Measurements from ENCODE around the gene ZNF83. TPM values are rescaled to one million over a fixed set of nuclear protein-coding genes. Genes with fewer than 3 reads are reported as not detected.

The ZNF83 gene
- total RNA-seq, 1 experiment from 2014 or later: 31.6 TPM

GRCh38 chr19:52638601-52639000, 446 bp upstream of the ZNF83 start:
- no peak overlapping the region for H3K56ac ChIP-seq (ENCODE audit: insufficient read length, low read depth, low read length)
- Mint-ChIP-seq H3K36me3 (ENCODE audit: insufficient read depth in 1 of 3, low read depth in 3 of 3) (peaks cover 3 to 7% (median 3%) of the 10 kb centered on the region in 3 experiments), H3K4me3 (peak overlapping the region; percentile 91 to 93), H3K9me3 (peaks cover 0 to 2% of the 10 kb centered on the region in 2 experiments; a peak in 2 of 5 replicates), H3K27me3 (ENCODE audit: low read depth) (peaks cover 21% of the 10 kb centered on the region), H3K4me1 (peaks cover 15% of the 10 kb centered on the region in 2 experiments), H3K27ac (no peak overlapping the region; a peak in 1 of 7 replicates)
- H2BK15ac ChIP-seq (ENCODE audit: low read depth, low read length): no peak overlapping the region
- H4K20me1 ChIP-seq (ENCODE audit: control insufficient read depth, insufficient read depth, insufficient read length): no peaks in the 10 kb centered on the region
- no peak overlapping the region for H2AK5ac ChIP-seq (ENCODE audit: insufficient read length, low read length)
- H2BK12ac ChIP-seq (ENCODE audit: insufficient read length, low read depth, low read length): no peak overlapping the region
- H3K4ac ChIP-seq (ENCODE audit: low read depth, low read length): no peak overlapping the region
- peaks cover 11% of the 10 kb centered on the region for H3K23me2 ChIP-seq (ENCODE audit: insufficient read length, low read depth, low read length, poor library complexity, severe bottlenecking)
- H4K5ac ChIP-seq (ENCODE audit: insufficient read length, low read depth, low read length): no peak overlapping the region
- no peak overlapping the region for H4K8ac ChIP-seq (replicated peaks; ENCODE audit: insufficient read length, low read depth, low read length)
- H2AFZ ChIP-seq (ENCODE audit: low read length): peak overlapping the region; percentile 75
- no peak overlapping the region for H4K91ac ChIP-seq (ENCODE audit: insufficient read length, low read depth, low read length)
- no peaks in the 10 kb centered on the region for H3K79me1 ChIP-seq (ENCODE audit: insufficient read depth, low read depth, low read length, poor library complexity, severe bottlenecking)
- no peak for TF ChIP-seq CTCF (conservative IDR thresholded peaks at IDR 0.05)
- no peak overlapping the region for H3K18ac ChIP-seq (ENCODE audit: insufficient read length, low read depth, low read length)
- WGBS (ENCODE audit: extremely low coverage, insufficient read length, low lambda C conversion rate): no CpG with 5 or more reads among the region's 14 CpGs
- H2BK120ac ChIP-seq (ENCODE audit: low read depth, low read length, poor library complexity, severe bottlenecking): no peak overlapping the region
- no peak overlapping the region for H3K23ac ChIP-seq (ENCODE audit: insufficient read length, low read depth, low read length)
- no peak overlapping the region for H2BK5ac ChIP-seq (ENCODE audit: insufficient read length, low read length)
- H3T11ph ChIP-seq (ENCODE audit: low read length): no peak overlapping the region
- no peaks in the 10 kb centered on the region for H3K9me3 ChIP-seq (ENCODE audit: control insufficient read depth, low read depth, low read length)
- H3K79me2 ChIP-seq (ENCODE audit: insufficient read depth, low read length): no peaks in the 10 kb centered on the region
- H3K9ac ChIP-seq (ENCODE audit: extremely low read depth, insufficient read length, low read length): no peak overlapping the region
- H3K27me3 ChIP-seq (ENCODE audit: insufficient read depth, low read length): no peaks in the 10 kb centered on the region
- H3K4me1 ChIP-seq (ENCODE audit: insufficient read depth, low read length): no peaks in the 10 kb centered on the region
- no peak overlapping the region for H3K27ac ChIP-seq (ENCODE audit: insufficient read length, low read depth, low read length)
- no peak overlapping the region for H2BK20ac ChIP-seq (ENCODE audit: low read depth, low read length, poor library complexity, severe bottlenecking)
- DNase-seq: no peak
- H3K4me2 ChIP-seq (ENCODE audit: insufficient read depth, insufficient read length, low read length): peak overlapping the region; percentile 95
- H3K14ac ChIP-seq (ENCODE audit: insufficient read depth, low read length): no peak overlapping the region
